Nephron progenitor cell (in vitro differentiated cells): ENCODE results near the gene TMEM139.

ENCODE experiments used
- DNase-seq: peaks from one replicate; pipeline ENCODE4 v3.0.0; 2021
- H3K27ac Mint-ChIP-seq: 2 replicates; pipeline ENCODE4 v1.8.0; 2021; ENCODE audit warnings: mild to moderate bottlenecking, moderate library complexity, mixed read lengths
- H3K27me3 Mint-ChIP-seq: 2 replicates; pipeline ENCODE4 v1.8.0; 2021; ENCODE audit warnings: mild to moderate bottlenecking, low read depth, mixed read lengths; ENCODE audit not compliant: poor library complexity
- H3K36me3 Mint-ChIP-seq: 2 replicates; pipeline ENCODE4 v1.8.0; 2021; ENCODE audit warnings: low read depth, mixed read lengths
- H3K4me1 Mint-ChIP-seq: 2 replicates; pipeline ENCODE4 v1.8.0; 2021; ENCODE audit warnings: mixed read lengths
- H3K4me3 Mint-ChIP-seq: 2 replicates; pipeline ENCODE4 v1.8.0; 2021; ENCODE audit warnings: mild to moderate bottlenecking, moderate library complexity, mixed read lengths
- H3K9me3 Mint-ChIP-seq: 2 replicates; pipeline ENCODE4 v1.8.0; 2021; ENCODE audit warnings: mild to moderate bottlenecking, moderate library complexity, mixed read lengths
- CTCF ChIP-seq: fragments of 200-600 bp; sonication (generic); IDR thresholded peaks from 2 replicates; pipeline ENCODE4 v1.5.0; 2021; ENCODE audit warnings: antibody characterized with exemption

TMEM139 gene

GRCh38 chr7:143255564-143255963, 29.2 kb upstream of the TMEM139 start:
- no peak overlapping the region for H3K27ac Mint-ChIP-seq

GRCh38 chr7:143256325-143256724, 28.4 kb upstream of the TMEM139 start:
- Mint-ChIP-seq H3K27me3 (peaks cover 22% of the 10 kb centered on the region), H3K9me3 (peaks cover 21% of the 10 kb centered on the region), H3K4me1 (no peaks in the 10 kb centered on the region), H3K27ac (no peak overlapping the region), H3K4me3 (no peak overlapping the region), H3K36me3 (peaks cover 7% of the 10 kb centered on the region)
- no peak for DNase-seq
- no peak for TF ChIP-seq CTCF

More at GRCh38 chr7:143255564-143255963, 29.2 kb upstream of the TMEM139 start:
- TF ChIP-seq CTCF = no peak
- DNase-seq = no peak
- no peak overlapping the region for H3K4me3 Mint-ChIP-seq
- peaks cover 21% of the 10 kb centered on the region for H3K9me3 Mint-ChIP-seq
- H3K4me1 Mint-ChIP-seq = no peaks in the 10 kb centered on the region
- peaks cover 7% of the 10 kb centered on the region for H3K36me3 Mint-ChIP-seq
- peaks cover 16% of the 10 kb centered on the region for H3K27me3 Mint-ChIP-seq

- Mint-ChIP-seq H3K27me3 (peaks cover 22% of the 10 kb centered on the region), H3K4me3 (no peak overlapping the region), H3K36me3 (peaks cover 7% of the 10 kb centered on the region), H3K9me3 (peaks cover 21% of the 10 kb centered on the region), H3K27ac (no peak overlapping the region), H3K4me1 (no peaks in the 10 kb centered on the region)
- DNase-seq = no peak
- TF ChIP-seq CTCF = no peak
Measured at GRCh38 chr7:143256932-143257331, 27.8 kb upstream of the TMEM139 start.

- no peak overlapping the region for H3K4me3 Mint-ChIP-seq
- TF ChIP-seq CTCF = no peak
- DNase-seq = no peak
- peaks cover 21% of the 10 kb centered on the region for H3K27me3 Mint-ChIP-seq
- peaks cover 16% of the 10 kb centered on the region for H3K9me3 Mint-ChIP-seq
- H3K36me3 Mint-ChIP-seq = peaks cover 7% of the 10 kb centered on the region
- H3K4me1 Mint-ChIP-seq = no peaks in the 10 kb centered on the region
- no peak overlapping the region for H3K27ac Mint-ChIP-seq
Measured at GRCh38 chr7:143257501-143257900, 27.3 kb upstream of the TMEM139 start.

GRCh38 chr7:143258831-143259230, 25.9 kb upstream of the TMEM139 start:
- H3K36me3 Mint-ChIP-seq = peaks cover 2% of the 10 kb centered on the region
- H3K4me1 Mint-ChIP-seq = peaks cover 5% of the 10 kb centered on the region
- TF ChIP-seq CTCF = no peak
- DNase-seq = no peak
- peaks cover 6% of the 10 kb centered on the region for H3K9me3 Mint-ChIP-seq
- H3K27me3 Mint-ChIP-seq = peaks cover 18% of the 10 kb centered on the region
- H3K4me3 Mint-ChIP-seq = no peak overlapping the region
- H3K27ac Mint-ChIP-seq = no peak overlapping the region

- peaks cover 5% of the 10 kb centered on the region for H3K36me3 Mint-ChIP-seq
- TF ChIP-seq CTCF = no peak
- H3K4me3 Mint-ChIP-seq = no peak overlapping the region
- DNase-seq = no peak
- no peak overlapping the region for H3K27ac Mint-ChIP-seq
- H3K4me1 Mint-ChIP-seq = peaks cover 14% of the 10 kb centered on the region
- H3K27me3 Mint-ChIP-seq = peaks cover 15% of the 10 kb centered on the region
- no peaks in the 10 kb centered on the region for H3K9me3 Mint-ChIP-seq
Measured at GRCh38 chr7:143259765-143260164, 25.0 kb upstream of the TMEM139 start.
